IMR-90 (cell line): Measurements from ENCODE around the gene LIPH. TPM values are rescaled to one million over a fixed set of nuclear protein-coding genes. Genes with fewer than 3 reads are reported as not detected.
"Not testable (repeated sequence)": the region's sequence is repeated elsewhere in the genome, so short reads cannot be mapped to it uniquely, and the experiment has no call there.

Experiments used
- ATAC-seq: fragments of 200-7000 bp; cut with Tn5 transposase; 2 replicates; pipeline ENCODE4 v1.9.1; 2020; ENCODE audit warnings: low read depth, mild to moderate bottlenecking, moderate library complexity
- BruUV-seq: library from RNA; stranded (reverse); fragments of 400-500 nt; replicated peaks from 2 replicates; lab custom pipeline; 2021; lab: Mats Ljungman, UMichigan
- CTCF ChIA-PET: fragments of 300-600 bp; formaldehyde crosslinking; extraction: SDS; loops from one replicate; lab custom pipeline; 2021; ENCODE audit warnings: antibody characterized with exemption; lab: Yijun Ruan, JAX
- POLR2A ChIA-PET: fragments of 300-600 bp; sonication (Branson Sonifier 250); formaldehyde crosslinking; loops from one replicate; lab custom pipeline; 2022; ENCODE audit warnings: antibody characterized with exemption; ENCODE audit not compliant: unreplicated experiment; lab: Charles Lee
- DNase-seq: peaks from one replicate; pipeline ENCODE4 v3.0.0; 2013
- H2AFZ ChIP-seq: replicated peaks from 2 replicates; pipeline ENCODE3; 2013; ENCODE audit warnings: low read length, mild to moderate bottlenecking; ENCODE audit not compliant: poor library complexity
- H2AK5ac ChIP-seq: 2 replicates; pipeline ENCODE4 v1.6.1; 2013; ENCODE audit warnings: low read depth, low read length, inconsistent platforms
- H2AK9ac ChIP-seq: replicated peaks from 2 replicates; pipeline ENCODE3; 2013; ENCODE audit warnings: mild to moderate bottlenecking, low read depth, low read length, moderate library complexity; ENCODE audit not compliant: poor library complexity
- H2BK120ac ChIP-seq: 2 replicates; pipeline ENCODE4 v1.6.1; 2013; ENCODE audit warnings: low read depth, low read length, inconsistent platforms
- H2BK15ac ChIP-seq: 3 replicates; pipeline ENCODE4 v1.6.1; 2013; ENCODE audit warnings: low read depth, low read length, inconsistent platforms
- H2BK20ac ChIP-seq: 2 replicates; pipeline ENCODE4 v1.6.1; 2013; ENCODE audit warnings: low read depth, mild to moderate bottlenecking, inconsistent platforms, low read length, moderate library complexity
- H2BK5ac ChIP-seq: 2 replicates; pipeline ENCODE4 v1.6.1; 2013; ENCODE audit warnings: mild to moderate bottlenecking, low read depth, low read length, inconsistent platforms; ENCODE audit not compliant: poor library complexity, severe bottlenecking
- H3K14ac ChIP-seq: replicated peaks from 2 replicates; pipeline ENCODE4 v1.6.1; 2013; ENCODE audit warnings: low read depth, low read length, inconsistent platforms
- H3K18ac ChIP-seq: 2 replicates; pipeline ENCODE4 v1.6.1; 2013; ENCODE audit warnings: low read depth, low read length, control low read depth
- H3K23ac ChIP-seq: 2 replicates; pipeline ENCODE4 v1.6.1; 2013; ENCODE audit warnings: low read depth, low read length, inconsistent platforms
- H3K27ac ChIP-seq: 2 replicates; pipeline ENCODE4 v1.5.1; 2013; ENCODE audit warnings: mild to moderate bottlenecking, control low read depth, low read length; ENCODE audit not compliant: insufficient read depth
- H3K27me3 ChIP-seq: 2 replicates; pipeline ENCODE4 v1.6.1; 2013; ENCODE audit warnings: low read length; ENCODE audit not compliant: control insufficient read depth, insufficient read depth
- H3K36me3 ChIP-seq: 2 replicates; pipeline ENCODE4 v1.6.1; 2013; ENCODE audit warnings: low read length, mixed read lengths; ENCODE audit not compliant: control insufficient read depth, insufficient read depth
- H3K4ac ChIP-seq: 2 replicates; pipeline ENCODE4 v1.6.1; 2013; ENCODE audit warnings: low read depth, low read length, inconsistent platforms
- H3K4me1 ChIP-seq: 2 replicates; pipeline ENCODE4 v1.6.1; 2013; ENCODE audit warnings: low read length, mixed read lengths; ENCODE audit not compliant: control insufficient read depth, insufficient read depth
- H3K4me2 ChIP-seq: 2 replicates; pipeline ENCODE4 v1.6.1; 2013; ENCODE audit warnings: low read depth, mild to moderate bottlenecking, control low read depth, low read length, moderate library complexity
- H3K4me3 ChIP-seq: 2 replicates; pipeline ENCODE4 v1.5.1; 2013; ENCODE audit warnings: low read depth, mild to moderate bottlenecking, control low read depth, low read length, moderate library complexity; ENCODE audit not compliant: insufficient read depth
- H3K56ac ChIP-seq: 2 replicates; pipeline ENCODE4 v1.6.1; 2013; ENCODE audit warnings: low read length, inconsistent platforms; ENCODE audit not compliant: insufficient read depth; ENCODE audit errors: extremely low read depth
- H3K79me1 ChIP-seq, 2 experiments: 2 replicates each; pipeline ENCODE4 v1.6.1; 2013; ENCODE audit warnings: low read length in 2 of 2, inconsistent platforms in 1 of 2, low read depth in 1 of 2
- H3K9ac ChIP-seq: 2 replicates; pipeline ENCODE4 v1.6.1; 2013; ENCODE audit warnings: low read depth, low read length, control low read depth
- H3K9me1 ChIP-seq: 2 replicates; pipeline ENCODE4 v1.6.1; 2013; ENCODE audit warnings: low read length, inconsistent platforms; ENCODE audit not compliant: insufficient read depth
- H3K9me3 ChIP-seq: 2 replicates; pipeline ENCODE4 v1.6.1; 2013; ENCODE audit warnings: low read length; ENCODE audit not compliant: control insufficient read depth, insufficient read depth
- H4K20me1 ChIP-seq: 2 replicates; pipeline ENCODE4 v1.6.1; 2013; ENCODE audit warnings: low read length, inconsistent platforms; ENCODE audit not compliant: insufficient read depth
- H4K5ac ChIP-seq: 2 replicates; pipeline ENCODE4 v1.6.1; 2013; ENCODE audit warnings: mild to moderate bottlenecking, low read depth, low read length, control low read depth
- H4K8ac ChIP-seq, 2 experiments: 2 replicates each; pipeline ENCODE4 v1.6.1; 2013; ENCODE audit warnings: low read depth in 2 of 2, low read length in 2 of 2, control low read depth in 1 of 2, inconsistent platforms in 1 of 2
- H4K91ac ChIP-seq: 2 replicates; pipeline ENCODE4 v1.6.1; 2013; ENCODE audit warnings: low read depth, low read length, inconsistent platforms; ENCODE audit not compliant: insufficient read depth
- BHLHE40 ChIP-seq: fragments of 150-350 bp; IDR thresholded peaks from 2 replicates; pipeline ENCODE4 v1.6.1; 2016; ENCODE audit warnings: mild to moderate bottlenecking, low read depth, low read length
- CEBPB ChIP-seq: IDR thresholded peaks from 2 replicates; pipeline ENCODE4 v1.6.1; 2012; ENCODE audit warnings: low read depth, low read length, improper control_type of control experiment
- POLR2A ChIP-seq: IDR thresholded peaks from 2 replicates; pipeline ENCODE4 v1.6.1; 2012; ENCODE audit warnings: mild to moderate bottlenecking, low read depth, low read length
- RCOR1 ChIP-seq: IDR thresholded peaks from 2 replicates; pipeline ENCODE4 v1.6.1; 2012; ENCODE audit warnings: mild to moderate bottlenecking, low read length, improper control_type of control experiment; ENCODE audit not compliant: insufficient replicate concordance
- SMC3 ChIP-seq: fragments of 150-350 bp; IDR thresholded peaks from 2 replicates; pipeline ENCODE4 v1.6.1; 2016; ENCODE audit warnings: low read depth, mild to moderate bottlenecking, antibody characterized with exemption, low read length, moderate library complexity
- WGBS, 2 experiments: methylation state at CpG; one replicate each; pipeline versions ENCODE4 v1.1.5 to v1.1.7; 2013; ENCODE audit warnings: missing lambda C conversion rate in 2 of 2; ENCODE audit not compliant: insufficient read length in 1 of 2; ENCODE audit errors: extremely low coverage in 2 of 2; 5-methylcytosine and 5-hydroxymethylcytosine counted together
- dilution Hi-C: fragments of 300-500 bp; cut with HindIII; formaldehyde crosslinking; loops from one replicate; pipeline ENCODE4 v1.14.3; 2018; ENCODE audit warnings: low sequenced_read_pairs; ENCODE audit not compliant: unreplicated experiment
- in situ Hi-C: fragments of 300-500 bp; cut with MboI; formaldehyde crosslinking; loops from 3 replicates; pipeline ENCODE4 v1.14.3; 2019; ENCODE audit warnings: low sequenced_read_pairs, inconsistent platforms, mixed read lengths
- intact Hi-C: fragments of 100-400 bp; cut with micrococcal nuclease; formaldehyde crosslinking; loops from 2 replicates; pipeline ENCODE4 v1.10.0; 2022
- polyA plus RNA-seq, 3 experiments: library from polyadenylated mRNA; depleted of rRNA; stranded (reverse); fragments of >200 nt; gene quantifications; 2 replicates each; pipeline ENCODE4 v1.2.3, GENCODE V29; 2012; ENCODE audit warnings: low replicate concordance in 1 of 3
- total RNA-seq: library from RNA; depleted of rRNA; stranded (reverse); fragments of >200 nt; gene quantifications from 2 replicates; pipeline ENCODE4 v1.2.3, GENCODE V29; 2012
- TF ChIP-seq, protein P1 (sequence below): fragments of 150-350 bp; IDR thresholded peaks from 2 replicates; pipeline ENCODE4 v1.6.1; 2016; ENCODE audit warnings: low read depth, mild to moderate bottlenecking, low read length, moderate library complexity, borderline replicate concordance

The LIPH gene
- total and polyA plus RNA-seq, 2 of the 4 experiments (the other 2 are of a cell fraction): 0.27 to 0.36 TPM

DNA sequence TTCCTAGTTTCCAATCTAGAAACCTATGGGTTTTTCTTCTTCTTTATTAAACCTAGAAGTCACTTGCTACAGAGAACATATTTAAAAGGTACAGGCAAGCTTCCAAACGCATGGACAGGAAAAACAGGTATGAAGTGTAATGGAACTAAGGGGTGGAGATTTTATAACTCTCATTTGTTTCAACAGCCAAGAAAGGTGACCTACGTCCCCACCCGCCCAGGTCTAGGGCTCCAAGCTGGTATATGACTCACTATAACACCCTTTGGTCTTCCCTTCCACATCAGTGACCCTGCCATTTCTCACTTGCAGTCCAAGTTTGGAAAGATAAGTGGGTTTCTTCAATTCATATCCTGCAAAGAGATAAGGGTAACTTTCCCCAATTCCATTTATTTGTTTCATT is 6.0 kb upstream of the LIPH start:
- CTCF ChIA-PET: interaction anchor here (0.6 to 2.3 kb wide), 5 partner anchors 14 to 242 kb away, joined by 3 to 9 read pairs (median 4); partner anchors contain the start of gene TMEM41A
- Histone ChIP-seq H4K91ac (no peak overlapping the region), H3K36me3 (no peaks in the 10 kb centered on the region), H3K27ac (no peak overlapping the region), H2AK9ac (no peak overlapping the region), H4K8ac (no peak overlapping the region), H4K20me1 (no peaks in the 10 kb centered on the region), H3K9me1 (no peaks in the 10 kb centered on the region), H3K4me2 (no peak overlapping the region), H4K5ac (no peak overlapping the region), H2AK5ac (no peak overlapping the region), H3K4me1 (peaks cover 2% of the 10 kb centered on the region; the same call in 1 of the 2 replicates), H2BK120ac (no peak overlapping the region), H2AFZ (no peak overlapping the region), H3K4ac (no peak overlapping the region), H2BK20ac (no peak overlapping the region), H3K56ac (no peak overlapping the region), H3K9ac (no peak overlapping the region), H2BK15ac (no peak overlapping the region), H3K79me1 (no peaks in the 10 kb centered on the region), H3K9me3 (no peaks in the 10 kb centered on the region), H3K4me3 (no peak overlapping the region), H2BK5ac (no peak overlapping the region), H3K27me3 (peaks cover 12% of the 10 kb centered on the region), H3K14ac (no peak overlapping the region), H3K18ac (no peak overlapping the region), H3K23ac (no peak overlapping the region)
- ATAC-seq (peak; percentile 22; the same call in 1 of the 2 replicates), DNase-seq (no peak)
- intact Hi-C loops (loop anchor here (5.0 kb wide), 1 partner anchor 196 kb away; the partner anchor contains the start of gene MAP3K13), dilution Hi-C loops (no loop called here), in situ Hi-C loops (no loop called here)
- TF ChIP-seq, protein P1, sequence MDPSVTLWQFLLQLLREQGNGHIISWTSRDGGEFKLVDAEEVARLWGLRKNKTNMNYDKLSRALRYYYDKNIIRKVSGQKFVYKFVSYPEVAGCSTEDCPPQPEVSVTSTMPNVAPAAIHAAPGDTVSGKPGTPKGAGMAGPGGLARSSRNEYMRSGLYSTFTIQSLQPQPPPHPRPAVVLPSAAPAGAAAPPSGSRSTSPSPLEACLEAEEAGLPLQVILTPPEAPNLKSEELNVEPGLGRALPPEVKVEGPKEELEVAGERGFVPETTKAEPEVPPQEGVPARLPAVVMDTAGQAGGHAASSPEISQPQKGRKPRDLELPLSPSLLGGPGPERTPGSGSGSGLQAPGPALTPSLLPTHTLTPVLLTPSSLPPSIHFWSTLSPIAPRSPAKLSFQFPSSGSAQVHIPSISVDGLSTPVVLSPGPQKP: no peak
- TF ChIP-seq RCOR1 (no peak), CEBPB (no peak), POLR2A (no peak), BHLHE40 (no peak), SMC3 (no peak)
- POLR2A ChIA-PET: no interaction called here
- no TSS peak for BruUV-seq
- no CpG with 5 or more reads among the region's 3 CpGs for WGBS, 2 experiments

DNA sequence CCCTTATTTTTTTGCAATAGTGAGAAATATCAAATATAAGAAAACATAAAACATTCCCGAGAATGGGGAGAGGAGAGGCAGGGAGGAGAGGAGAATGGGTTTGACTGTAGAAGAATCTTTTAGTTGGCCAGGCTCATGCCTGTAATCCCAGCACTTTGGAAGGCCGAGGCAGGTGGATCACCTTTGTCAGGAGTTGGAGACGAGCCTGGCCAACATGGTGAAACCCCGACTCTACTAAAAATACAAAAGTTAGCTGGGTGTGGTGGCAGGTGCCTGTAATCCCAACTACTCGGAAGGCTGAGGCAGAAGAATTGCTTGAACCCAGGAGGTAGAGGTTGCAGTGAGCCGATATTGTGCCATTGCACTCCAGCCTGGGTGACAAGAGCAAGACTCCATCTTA is 4.3 kb upstream of the LIPH start:
- H3K9ac ChIP-seq, dilution Hi-C loops, H3K4me2 ChIP-seq, H2AFZ ChIP-seq, H3K4me1 ChIP-seq, H3K56ac ChIP-seq, ATAC-seq, POLR2A ChIA-PET, H3K18ac ChIP-seq, H2AK5ac ChIP-seq, H2BK120ac ChIP-seq, H3K79me1 ChIP-seq, H3K27me3 ChIP-seq, H2BK20ac ChIP-seq, H3K27ac ChIP-seq, in situ Hi-C loops, H4K5ac ChIP-seq, H2BK5ac ChIP-seq, H3K23ac ChIP-seq, H3K14ac ChIP-seq, BruUV-seq, H4K91ac ChIP-seq, H4K8ac ChIP-seq, CTCF ChIA-PET, H3K4me3 ChIP-seq, H3K9me3 ChIP-seq, DNase-seq, H3K36me3 ChIP-seq, H3K9me1 ChIP-seq, H2AK9ac ChIP-seq, H3K4ac ChIP-seq, H2BK15ac ChIP-seq, H4K20me1 ChIP-seq: not testable (repeated sequence)
- intact Hi-C loops: loop anchor here (5.0 kb wide), 1 partner anchor 194 kb away; the partner anchor contains the start of gene MAP3K13
- 83% methylated on average over 1 of the region's 6 CpGs; no CpG with 5 or more reads in 1 of the 2 experiments for WGBS, 2 experiments
